LNCaP clone FGC (cell line): ENCODE data around the gene NHLRC2.

Experiments
- DNase-seq: peaks from one replicate; pipeline ENCODE4 v3.0.0-alpha.2; 2011; ENCODE audit warnings: low read depth
- H3K4me3 ChIP-seq: 2 replicates; pipeline ENCODE4 v1.5.1; 2011; ENCODE audit warnings: mild to moderate bottlenecking, low read depth, low read length, control low read depth
- TF ChIP-seq, protein P1 (sequence below): IDR thresholded peaks from 2 replicates; pipeline ENCODE4 v1.5.1; 2012; ENCODE audit warnings: mild to moderate bottlenecking; ENCODE audit not compliant: control insufficient read depth, insufficient read depth; ENCODE audit errors: extremely low read depth

NHLRC2 gene

DNA sequence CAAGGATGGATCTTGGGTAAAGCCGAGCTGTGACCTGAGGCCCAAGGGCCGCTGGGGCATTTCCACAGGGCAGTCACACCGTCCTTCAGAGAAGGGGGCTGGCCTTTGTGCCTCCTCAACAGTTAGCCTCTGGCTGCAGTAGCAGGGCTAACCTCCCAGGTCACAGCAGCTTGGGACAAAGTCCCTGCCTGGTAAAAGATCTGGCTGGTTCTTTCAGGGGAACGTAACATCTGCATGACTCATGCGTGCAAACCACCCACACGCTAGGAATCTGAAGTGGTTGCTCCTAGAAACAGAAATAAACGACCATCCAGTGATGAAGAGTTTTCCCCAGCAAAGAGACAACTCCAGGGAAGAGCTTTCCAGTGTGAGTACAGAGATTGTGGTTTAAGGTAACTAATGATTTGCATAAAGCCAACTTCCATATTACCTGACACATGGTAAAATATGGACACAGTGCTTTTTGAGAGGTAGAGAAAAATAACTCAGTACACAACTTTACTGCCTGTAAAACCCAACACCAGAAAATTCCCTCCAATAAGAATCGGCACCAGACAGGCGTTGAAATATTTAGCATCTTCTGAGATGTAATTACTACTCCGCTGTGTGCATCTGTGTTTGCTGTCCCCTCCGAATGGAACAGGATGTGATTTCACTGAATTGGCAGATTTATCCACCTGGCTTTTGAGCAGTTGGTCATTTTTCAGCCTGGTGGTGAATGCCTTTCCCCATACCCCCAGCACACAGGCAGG is 104.3 kb downstream of the NHLRC2 start:
- H3K4me3 ChIP-seq: no peak overlapping the region
- DNase-seq: peak; percentile 65
- TF ChIP-seq, protein P1, sequence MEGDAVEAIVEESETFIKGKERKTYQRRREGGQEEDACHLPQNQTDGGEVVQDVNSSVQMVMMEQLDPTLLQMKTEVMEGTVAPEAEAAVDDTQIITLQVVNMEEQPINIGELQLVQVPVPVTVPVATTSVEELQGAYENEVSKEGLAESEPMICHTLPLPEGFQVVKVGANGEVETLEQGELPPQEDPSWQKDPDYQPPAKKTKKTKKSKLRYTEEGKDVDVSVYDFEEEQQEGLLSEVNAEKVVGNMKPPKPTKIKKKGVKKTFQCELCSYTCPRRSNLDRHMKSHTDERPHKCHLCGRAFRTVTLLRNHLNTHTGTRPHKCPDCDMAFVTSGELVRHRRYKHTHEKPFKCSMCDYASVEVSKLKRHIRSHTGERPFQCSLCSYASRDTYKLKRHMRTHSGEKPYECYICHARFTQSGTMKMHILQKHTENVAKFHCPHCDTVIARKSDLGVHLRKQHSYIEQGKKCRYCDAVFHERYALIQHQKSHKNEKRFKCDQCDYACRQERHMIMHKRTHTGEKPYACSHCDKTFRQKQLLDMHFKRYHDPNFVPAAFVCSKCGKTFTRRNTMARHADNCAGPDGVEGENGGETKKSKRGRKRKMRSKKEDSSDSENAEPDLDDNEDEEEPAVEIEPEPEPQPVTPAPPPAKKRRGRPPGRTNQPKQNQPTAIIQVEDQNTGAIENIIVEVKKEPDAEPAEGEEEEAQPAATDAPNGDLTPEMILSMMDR: no peak

DNA sequence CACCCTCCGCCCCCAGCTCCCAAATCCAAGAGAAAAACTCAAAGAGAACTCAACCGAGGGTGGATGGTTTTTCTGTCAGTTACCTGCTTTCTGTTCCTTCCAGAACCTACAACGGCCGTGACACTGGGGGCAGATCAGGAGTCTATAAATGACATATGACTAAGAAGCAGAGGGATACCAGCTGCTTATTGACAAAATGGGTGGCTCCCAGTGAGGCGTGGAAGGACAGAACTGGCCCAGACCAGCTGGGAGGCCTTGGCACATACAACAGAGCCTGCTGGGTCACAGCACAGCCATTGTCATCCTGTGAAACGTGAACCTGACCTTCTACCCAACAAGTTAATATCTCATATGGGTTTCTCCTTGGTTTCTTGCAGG is 104.9 kb downstream of the NHLRC2 start:
- TF ChIP-seq, protein P1: no peak
- peak; percentile 51 for DNase-seq

DNA sequence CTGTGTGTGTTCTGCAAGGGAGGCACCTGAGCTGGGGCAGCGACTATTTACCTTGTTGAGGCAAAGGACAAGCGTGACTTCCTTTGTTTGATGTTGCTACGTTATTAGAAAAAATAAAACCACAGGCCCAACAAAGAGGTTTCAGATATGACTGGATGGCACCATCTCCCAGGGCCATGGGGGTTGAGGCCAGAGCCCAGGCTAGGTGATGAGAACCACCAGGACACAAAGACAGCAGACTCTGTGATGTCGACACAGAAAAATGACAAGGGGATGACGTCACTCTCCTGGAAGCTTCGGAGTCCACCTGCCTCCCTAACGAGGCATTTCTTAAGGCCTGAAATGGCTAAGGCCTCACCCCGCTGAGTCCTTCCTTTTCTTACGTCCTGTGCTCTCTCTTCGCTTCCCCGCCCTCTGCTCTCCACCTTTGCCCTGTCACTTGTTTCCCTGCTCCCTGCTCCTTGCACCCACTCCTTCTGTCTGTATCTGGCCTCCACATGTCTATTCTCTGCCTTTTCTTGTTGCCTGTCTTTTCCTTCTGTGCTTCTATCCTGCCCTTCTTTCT is 106.2 kb downstream of the NHLRC2 start:
- DNase-seq: no peak

More for the DNA sequence above, 104.9 kb downstream of the NHLRC2 start:
- no peak overlapping the region for H3K4me3 ChIP-seq

DNA sequence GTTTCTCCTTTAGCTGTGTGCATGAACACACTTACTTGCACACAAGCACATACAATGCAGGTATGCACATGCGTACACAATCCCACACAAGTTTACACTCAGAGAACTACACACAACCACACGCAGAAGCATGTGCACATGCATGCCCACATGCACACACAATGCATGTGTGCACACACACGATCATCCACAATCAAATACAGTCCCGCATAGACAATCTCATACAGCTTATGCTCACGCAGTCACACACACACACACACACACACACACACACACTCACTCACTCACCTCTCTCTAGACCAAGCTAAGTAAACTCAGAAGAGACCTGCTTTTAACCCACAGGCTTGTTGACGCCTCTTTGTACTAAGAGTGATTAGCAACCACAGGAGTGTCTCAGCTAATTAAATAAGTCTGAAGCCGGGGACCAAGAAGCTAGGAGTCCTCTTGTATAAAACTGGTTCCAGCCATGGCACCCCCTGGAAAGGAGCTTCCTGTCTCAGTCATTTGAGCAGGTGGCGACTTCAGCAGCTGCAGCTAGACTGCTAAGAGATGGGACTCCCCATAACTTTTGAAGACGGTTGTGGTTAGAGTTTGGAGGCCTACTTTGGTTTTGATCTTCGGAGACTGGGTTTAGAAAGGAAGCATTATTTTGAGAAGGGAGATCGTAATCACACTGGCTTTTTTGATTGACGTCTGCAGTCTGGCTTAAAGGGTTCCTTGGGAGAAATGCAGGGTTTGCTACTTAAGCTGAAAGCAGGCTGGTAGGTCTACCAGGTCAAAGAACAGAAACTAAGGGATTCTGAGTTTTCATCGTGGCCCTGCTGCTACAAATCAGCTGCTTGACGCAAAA is 106.9 kb downstream of the NHLRC2 start:
- no peak overlapping the region for H3K4me3 ChIP-seq
- DNase-seq: no peak
- TF ChIP-seq, protein P1: no peak

More for the DNA sequence above, 106.2 kb downstream of the NHLRC2 start:
- H3K4me3 ChIP-seq: no peak overlapping the region
- TF ChIP-seq, protein P1: no peak

DNA sequence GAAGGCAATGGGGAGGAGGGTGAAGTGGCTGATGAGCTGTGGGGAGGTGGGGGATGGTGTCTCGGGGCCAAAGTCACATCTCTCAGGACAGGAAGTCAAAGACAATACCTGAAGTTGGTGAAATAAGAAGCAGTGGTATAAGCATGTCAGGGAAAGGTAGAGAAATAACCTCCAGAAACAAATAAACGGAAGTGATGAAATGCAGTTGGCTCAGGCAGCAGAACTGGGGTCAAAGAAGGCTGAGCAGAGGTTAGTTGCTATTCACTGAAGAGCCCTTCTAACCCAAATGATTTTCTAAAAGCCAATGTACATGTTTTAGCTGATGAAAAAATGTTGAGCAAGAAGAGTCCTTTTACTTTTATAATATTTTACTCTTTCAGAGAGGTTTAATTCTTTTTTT is 110.6 kb downstream of the NHLRC2 start:
- H3K4me3 ChIP-seq: no peak overlapping the region
- TF ChIP-seq, protein P1: no peak
- DNase-seq: no peak

DNA sequence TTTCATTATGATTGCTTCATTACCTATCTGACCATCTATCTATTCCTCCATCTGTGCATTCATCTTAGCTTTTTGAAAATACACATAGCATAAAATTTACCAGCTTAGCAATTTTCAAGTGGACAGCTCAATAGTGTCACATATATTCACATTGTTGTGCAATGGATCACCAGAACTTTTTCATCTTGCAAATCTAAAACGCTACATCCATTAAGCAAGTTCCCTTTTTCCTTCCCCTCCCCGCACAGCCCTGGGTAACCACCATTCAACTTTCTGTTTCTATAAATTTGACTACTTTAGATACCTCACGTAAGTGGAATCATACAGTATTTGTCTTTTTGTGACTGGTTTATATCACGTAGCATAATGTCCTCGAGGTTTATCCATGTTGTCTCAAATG is 111.2 kb downstream of the NHLRC2 start:
- no peak for DNase-seq
- TF ChIP-seq, protein P1: no peak
- H3K4me3 ChIP-seq: no peak overlapping the region
